Kidney (tissue), 14 donors: ENCODE results near the gene CLOCK. TPM values are rescaled to one million over a fixed set of nuclear protein-coding genes. Genes with fewer than 3 reads are reported as not detected.

ENCODE experiments used
- DNase-seq, 5 donors: peaks; one replicate each; pipeline ENCODE4 v3.0.0-alpha.2; 2013 to 2020
- FAIRE-seq: peaks from 2 replicates; lab custom pipeline; 2012; peaks lifted over from hg19 to GRCh38; lab: Jason Lieb, UNC
- H3K27ac ChIP-seq, 2 donors: one replicate each; pipeline ENCODE4 v1.7.0; 2013; ENCODE audit warnings: low read depth in 2 of 2, low read length in 2 of 2, inconsistent platforms in 1 of 2
- H3K27me3 ChIP-seq: one replicate; pipeline ENCODE4 v1.7.1; 2013; ENCODE audit warnings: low read length, inconsistent platforms; ENCODE audit not compliant: control insufficient read depth, insufficient read depth
- H3K36me3 ChIP-seq, 3 donors: one replicate each; pipeline versions ENCODE4 v1.7.0 to v1.7.1; 2013; ENCODE audit warnings: low read length in 3 of 3, control low read depth in 1 of 3, inconsistent platforms in 1 of 3; ENCODE audit not compliant: insufficient read depth in 3 of 3, control insufficient read depth in 2 of 3
- H3K4me1 ChIP-seq, 3 donors: one replicate each; pipeline versions ENCODE4 v1.7.0 to v1.7.1; 2013; ENCODE audit warnings: low read length in 3 of 3, inconsistent platforms in 1 of 3, low read depth in 1 of 3; ENCODE audit not compliant: control insufficient read depth in 2 of 3, insufficient read depth in 2 of 3
- H3K4me3 ChIP-seq, 3 donors: one replicate each; pipeline versions ENCODE4 v1.7.0 to v1.8.1; 2013; ENCODE audit warnings: low read length in 3 of 3, control low read depth in 1 of 3, inconsistent platforms in 1 of 3
- H3K9ac ChIP-seq, 3 donors: one replicate each; pipeline versions ENCODE4 v1.7.0 to v1.7.1; 2013; ENCODE audit warnings: low read length in 3 of 3, control low read depth in 1 of 3, inconsistent platforms in 1 of 3
- H3K9me3 ChIP-seq, 3 donors: one replicate each; pipeline versions ENCODE4 v1.7.0 to v1.7.1; 2013; ENCODE audit warnings: low read length in 3 of 3, control low read depth in 1 of 3, inconsistent platforms in 1 of 3; ENCODE audit not compliant: control insufficient read depth in 2 of 3, insufficient read depth in 1 of 3
- intact Hi-C: fragments of 100-400 bp; cut with DNase I; formaldehyde crosslinking; loops from one replicate; pipeline ENCODE4 v1.11.1; 2022
- polyA plus RNA-seq: library from polyadenylated mRNA; stranded (reverse); fragments of 350-450 nt; fragmentation: Illumina TruSeq; extraction: RNeasy Lipid Tissue Mini Kit (QIAGEN cat#74804); gene quantifications from one replicate; pipeline ENCODE4 v1.2.3, GENCODE V29; 2014; ENCODE audit warnings: low read depth, low replicate concordance; ENCODE audit not compliant: insufficient read depth
- total RNA-seq: library from RNA; stranded (reverse); fragmentation: NEBNext Ultra II Directional; extraction: Animal tissue kit (Norgen Biotek cat#: 25700); gene quantifications from one replicate; pipeline ENCODE4 v1.2.1, GENCODE V29; 2021
- TF ChIP-seq, protein P1 (sequence below): IDR thresholded peaks from 3 replicates; pipeline ENCODE4 v1.5.1; 2012; ENCODE audit warnings: mild to moderate bottlenecking, moderate library complexity, borderline replicate concordance; ENCODE audit not compliant: insufficient read depth; ENCODE audit errors: extremely low read depth
- donor health status: control.
- donor health status: control.
- donor health status: control.
- donor health status: control.
- donor health status: control.
- donor health status: DM: yes; HTN: yes; CAD: no.
- donor health status: Normal renal cell carcinoma (clear cell type).

The CLOCK gene
- total and polyA plus RNA-seq, 2 donors from 2014 or later = 3.8 to 28.9 TPM

DNA sequence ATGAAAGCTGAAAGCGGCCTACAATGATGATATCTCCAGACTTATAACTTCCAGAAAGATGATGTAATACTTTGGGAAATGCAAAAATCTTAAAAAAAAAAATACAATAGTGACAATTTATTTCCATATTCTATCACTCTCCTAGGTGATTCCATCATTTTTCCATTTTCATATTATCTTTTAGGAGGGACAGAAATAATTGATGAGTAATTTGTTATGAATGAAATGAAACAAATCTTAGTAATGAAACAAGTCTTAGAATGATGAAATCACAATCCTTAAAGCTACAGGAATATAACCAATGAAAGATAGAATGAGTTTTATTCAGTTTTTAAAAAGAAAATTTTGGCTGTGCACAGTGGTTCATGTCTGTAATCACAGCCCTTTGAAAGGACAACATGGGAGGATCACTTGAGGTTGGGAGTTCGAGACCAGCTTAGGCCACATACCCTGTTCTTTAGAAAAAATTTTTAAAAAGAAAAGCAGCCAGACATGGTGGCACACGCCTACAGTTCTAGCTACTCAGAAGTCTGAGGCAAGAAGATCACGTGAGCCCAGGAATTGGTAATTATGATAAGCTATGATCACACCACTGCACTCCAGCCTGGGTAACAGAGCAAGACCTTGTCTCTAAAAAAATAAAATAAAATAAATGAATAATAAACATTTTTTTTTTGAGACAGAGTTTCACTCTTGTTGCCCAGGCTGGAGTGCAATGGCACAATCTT lies 21.7 kb downstream of the CLOCK start:
- Histone ChIP-seq H3K9me3 (no peaks in the 10 kb centered on the region), H3K27me3 (no peaks in the 10 kb centered on the region), H3K4me1 (no peaks in the 10 kb centered on the region), H3K4me3 (no peak overlapping the region), H3K36me3 (peaks cover 0 to 2% (median 0%) of the 10 kb centered on the region in 3 donors), H3K27ac (no peak overlapping the region), H3K9ac (no peak overlapping the region)
- TF ChIP-seq, protein P1, sequence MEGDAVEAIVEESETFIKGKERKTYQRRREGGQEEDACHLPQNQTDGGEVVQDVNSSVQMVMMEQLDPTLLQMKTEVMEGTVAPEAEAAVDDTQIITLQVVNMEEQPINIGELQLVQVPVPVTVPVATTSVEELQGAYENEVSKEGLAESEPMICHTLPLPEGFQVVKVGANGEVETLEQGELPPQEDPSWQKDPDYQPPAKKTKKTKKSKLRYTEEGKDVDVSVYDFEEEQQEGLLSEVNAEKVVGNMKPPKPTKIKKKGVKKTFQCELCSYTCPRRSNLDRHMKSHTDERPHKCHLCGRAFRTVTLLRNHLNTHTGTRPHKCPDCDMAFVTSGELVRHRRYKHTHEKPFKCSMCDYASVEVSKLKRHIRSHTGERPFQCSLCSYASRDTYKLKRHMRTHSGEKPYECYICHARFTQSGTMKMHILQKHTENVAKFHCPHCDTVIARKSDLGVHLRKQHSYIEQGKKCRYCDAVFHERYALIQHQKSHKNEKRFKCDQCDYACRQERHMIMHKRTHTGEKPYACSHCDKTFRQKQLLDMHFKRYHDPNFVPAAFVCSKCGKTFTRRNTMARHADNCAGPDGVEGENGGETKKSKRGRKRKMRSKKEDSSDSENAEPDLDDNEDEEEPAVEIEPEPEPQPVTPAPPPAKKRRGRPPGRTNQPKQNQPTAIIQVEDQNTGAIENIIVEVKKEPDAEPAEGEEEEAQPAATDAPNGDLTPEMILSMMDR = no peak
- intact Hi-C loops = no loop called here
- DNase-seq = no peak
- FAIRE-seq = no peak

GRCh38 chr4:55518442-55518841 lies 28.3 kb downstream of the CLOCK start:
- no peak overlapping the region for H3K9ac ChIP-seq
- no peak overlapping the region for H3K27ac ChIP-seq
- no peaks in the 10 kb centered on the region for H3K4me1 ChIP-seq
- H3K36me3 ChIP-seq = no peaks in the 10 kb centered on the region
- no peaks in the 10 kb centered on the region for H3K9me3 ChIP-seq
- intact Hi-C loops = no loop called here
- H3K4me3 ChIP-seq = no peak overlapping the region
- no peak for DNase-seq
- TF ChIP-seq, protein P1 = no peak
- no peak for FAIRE-seq
- H3K27me3 ChIP-seq = no peaks in the 10 kb centered on the region

DNA sequence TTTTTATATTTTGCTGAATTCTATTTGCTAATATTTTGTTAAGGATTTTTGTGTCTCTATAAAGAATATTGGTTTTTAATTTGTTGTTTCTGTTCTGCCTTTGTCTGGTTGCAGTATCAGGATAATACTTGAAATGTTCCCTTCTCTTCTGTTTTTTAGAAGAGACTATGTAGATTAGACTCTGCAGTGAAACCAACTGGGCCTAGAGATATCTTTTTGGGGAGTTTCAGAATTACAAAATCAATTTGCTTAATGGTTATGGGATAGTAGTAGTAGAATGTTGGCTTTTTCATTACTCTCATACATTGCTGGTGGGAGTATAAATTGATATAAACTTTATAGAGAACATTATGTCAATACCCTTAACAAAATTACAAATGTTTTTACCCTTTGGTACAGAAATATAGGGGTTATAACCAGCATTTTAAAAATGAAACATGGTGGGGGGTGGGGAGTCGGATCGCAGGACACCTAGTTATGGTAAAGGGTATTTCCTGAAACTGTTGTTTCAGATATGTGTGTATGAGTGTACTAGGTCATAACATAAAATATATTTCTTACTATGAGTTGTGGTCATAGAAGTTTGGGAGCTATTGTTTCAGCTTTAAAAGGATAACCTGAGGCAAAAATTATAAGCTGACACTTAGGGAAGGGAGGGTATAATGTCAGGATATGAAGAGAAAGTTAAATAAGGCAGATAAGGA lies 29.0 kb downstream of the CLOCK start:
- DNase-seq (no peak), FAIRE-seq (no peak)
- no peak overlapping the region for H3K4me3 ChIP-seq
- TF ChIP-seq, protein P1 = no peak
- no peaks in the 10 kb centered on the region for H3K27me3 ChIP-seq
- no peaks in the 10 kb centered on the region for H3K4me1 ChIP-seq
- no peaks in the 10 kb centered on the region for H3K36me3 ChIP-seq
- no peak overlapping the region for H3K9ac ChIP-seq
- H3K9me3 ChIP-seq = no peaks in the 10 kb centered on the region
- intact Hi-C loops = no loop called here
- H3K27ac ChIP-seq = no peak overlapping the region
